GM13976 (cell line): Measurements from ENCODE around the gene HES3.

Experiments used
- DNase-seq: peaks from one replicate; pipeline ENCODE4 v3.0.0; 2012; ENCODE audit warnings: low spot score
- CTCF ChIP-seq: IDR thresholded peaks from 2 replicates; pipeline ENCODE4 v1.5.1; 2012; ENCODE audit warnings: borderline replicate concordance, mild to moderate bottlenecking; ENCODE audit not compliant: insufficient read depth; ENCODE audit errors: extremely low read depth, missing control alignments, control extremely low read depth
- in situ Hi-C: fragments of 300-500 bp; cut with MboI; formaldehyde crosslinking; loops from one replicate; pipeline ENCODE4 v1.12.0; 2022; ENCODE audit warnings: low sequenced_read_pairs, mixed read lengths, inconsistent platforms; ENCODE audit not compliant: unreplicated experiment

HES3 gene

GRCh38 chr1:6263716-6264115 lies 19.7 kb downstream of the HES3 start:
- no peak for DNase-seq
- no peak for TF ChIP-seq CTCF
- in situ Hi-C loops: no loop called here

- in situ Hi-C loops: no loop called here
- no peak for DNase-seq
- no peak for TF ChIP-seq CTCF
Observed at GRCh38 chr1:6265151-6265550, 21.2 kb downstream of the HES3 start.

GRCh38 chr1:6266641-6267040 lies 22.7 kb downstream of the HES3 start:
- in situ Hi-C loops: no loop called here

GRCh38 chr1:6267686-6268322 lies 23.8 kb downstream of the HES3 start:
- in situ Hi-C loops: no loop called here
- no peak for DNase-seq
- TF ChIP-seq CTCF: no peak

More at GRCh38 chr1:6266641-6267040, 22.7 kb downstream of the HES3 start:
- DNase-seq: no peak
- no peak for TF ChIP-seq CTCF

- DNase-seq: no peak
- TF ChIP-seq CTCF: no peak
- in situ Hi-C loops: no loop called here
Observed at GRCh38 chr1:6268415-6268814, 24.4 kb downstream of the HES3 start.

- no peak for DNase-seq
- TF ChIP-seq CTCF: no peak
- in situ Hi-C loops: no loop called here
Observed at GRCh38 chr1:6269296-6269695, 25.3 kb downstream of the HES3 start.
